Measurements from ENCODE around the gene DOHH.

DNA sequence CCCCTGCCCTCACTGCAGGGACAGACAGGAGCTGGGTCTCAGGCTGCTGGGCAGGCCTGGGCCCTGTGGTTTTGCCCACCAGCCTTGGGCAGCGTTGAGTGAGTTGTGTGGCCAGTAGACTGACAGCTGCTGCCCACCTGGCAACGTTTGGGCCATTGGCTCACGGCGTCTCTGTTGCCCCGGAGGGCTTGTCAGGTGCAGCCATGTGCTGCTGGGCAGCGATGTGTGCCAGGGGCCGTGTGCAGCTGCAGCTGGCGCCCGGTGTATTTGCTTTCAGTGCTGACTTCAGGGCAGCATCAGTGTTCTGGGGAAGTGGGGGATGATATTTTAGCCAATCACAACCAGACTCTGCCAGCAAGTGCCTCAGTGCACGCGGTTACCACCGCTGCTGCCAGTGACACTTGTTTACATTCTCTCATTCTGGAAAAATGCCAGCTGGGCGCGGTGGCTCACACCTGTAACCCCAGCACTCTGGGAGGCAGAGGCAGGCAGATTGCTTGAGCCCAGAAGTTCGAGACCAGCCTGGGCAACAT is 16.3 kb upstream of the DOHH start:
- TF ChIP-seq, protein P1, sequence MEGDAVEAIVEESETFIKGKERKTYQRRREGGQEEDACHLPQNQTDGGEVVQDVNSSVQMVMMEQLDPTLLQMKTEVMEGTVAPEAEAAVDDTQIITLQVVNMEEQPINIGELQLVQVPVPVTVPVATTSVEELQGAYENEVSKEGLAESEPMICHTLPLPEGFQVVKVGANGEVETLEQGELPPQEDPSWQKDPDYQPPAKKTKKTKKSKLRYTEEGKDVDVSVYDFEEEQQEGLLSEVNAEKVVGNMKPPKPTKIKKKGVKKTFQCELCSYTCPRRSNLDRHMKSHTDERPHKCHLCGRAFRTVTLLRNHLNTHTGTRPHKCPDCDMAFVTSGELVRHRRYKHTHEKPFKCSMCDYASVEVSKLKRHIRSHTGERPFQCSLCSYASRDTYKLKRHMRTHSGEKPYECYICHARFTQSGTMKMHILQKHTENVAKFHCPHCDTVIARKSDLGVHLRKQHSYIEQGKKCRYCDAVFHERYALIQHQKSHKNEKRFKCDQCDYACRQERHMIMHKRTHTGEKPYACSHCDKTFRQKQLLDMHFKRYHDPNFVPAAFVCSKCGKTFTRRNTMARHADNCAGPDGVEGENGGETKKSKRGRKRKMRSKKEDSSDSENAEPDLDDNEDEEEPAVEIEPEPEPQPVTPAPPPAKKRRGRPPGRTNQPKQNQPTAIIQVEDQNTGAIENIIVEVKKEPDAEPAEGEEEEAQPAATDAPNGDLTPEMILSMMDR (IDR thresholded peaks at IDR 0.05; ENCODE audit: insufficient read depth, low read depth, low read length) = no peak
- TF ChIP-seq EZH2 (IDR thresholded peaks at IDR 0.05; ENCODE audit: insufficient read depth, low read length) = no peak
